ENCODE measurements around the gene CNNM2. TPM values are rescaled to one million over a fixed set of nuclear protein-coding genes. Genes with fewer than 3 reads are reported as not detected.

Gene CNNM2
- total RNA-seq, 1 experiment from 2014 or later, result 7.2 TPM

- TF ChIP-seq, protein P1, sequence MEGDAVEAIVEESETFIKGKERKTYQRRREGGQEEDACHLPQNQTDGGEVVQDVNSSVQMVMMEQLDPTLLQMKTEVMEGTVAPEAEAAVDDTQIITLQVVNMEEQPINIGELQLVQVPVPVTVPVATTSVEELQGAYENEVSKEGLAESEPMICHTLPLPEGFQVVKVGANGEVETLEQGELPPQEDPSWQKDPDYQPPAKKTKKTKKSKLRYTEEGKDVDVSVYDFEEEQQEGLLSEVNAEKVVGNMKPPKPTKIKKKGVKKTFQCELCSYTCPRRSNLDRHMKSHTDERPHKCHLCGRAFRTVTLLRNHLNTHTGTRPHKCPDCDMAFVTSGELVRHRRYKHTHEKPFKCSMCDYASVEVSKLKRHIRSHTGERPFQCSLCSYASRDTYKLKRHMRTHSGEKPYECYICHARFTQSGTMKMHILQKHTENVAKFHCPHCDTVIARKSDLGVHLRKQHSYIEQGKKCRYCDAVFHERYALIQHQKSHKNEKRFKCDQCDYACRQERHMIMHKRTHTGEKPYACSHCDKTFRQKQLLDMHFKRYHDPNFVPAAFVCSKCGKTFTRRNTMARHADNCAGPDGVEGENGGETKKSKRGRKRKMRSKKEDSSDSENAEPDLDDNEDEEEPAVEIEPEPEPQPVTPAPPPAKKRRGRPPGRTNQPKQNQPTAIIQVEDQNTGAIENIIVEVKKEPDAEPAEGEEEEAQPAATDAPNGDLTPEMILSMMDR (conservative IDR thresholded peaks at IDR 0.05; ENCODE audit: low read depth, low read length), result no peak
- TF ChIP-seq EZH2phosphoT487 (IDR thresholded peaks at IDR 0.05; ENCODE audit: borderline replicate concordance, low read length) (no peak), EZH2 (IDR thresholded peaks at IDR 0.05; ENCODE audit: low read length, unreplicated experiment) (no peak)
- no peaks in the 10 kb centered on the region for H3K79me2 ChIP-seq (ENCODE audit: low read length)
- intact Hi-C loops (cut with micrococcal nuclease), result no loop called here
- no peak for ATAC-seq
- H3F3A ChIP-seq (ENCODE audit: low read length, unreplicated experiment), result no peaks in the 10 kb centered on the region
- no peaks in the 10 kb centered on the region for H3K9me3 ChIP-seq (ENCODE audit: low read length)
- H3K4me1 ChIP-seq (ENCODE audit: insufficient read depth, low read length), result no peaks in the 10 kb centered on the region
- no TSS peak for BruUV-seq (replicated peaks)
- CTCF ChIA-PET, result no interaction called here
- H4K20me1 ChIP-seq (ENCODE audit: low read length), result no peaks in the 10 kb centered on the region
- DNase-seq, result no peak
- no peak overlapping the region for H3K27ac ChIP-seq (ENCODE audit: low read length)
- POLR2A ChIA-PET (ENCODE audit: unreplicated experiment), result no interaction called here
- no peak overlapping the region for H3K4me3 ChIP-seq (ENCODE audit: low read length)
- no peak overlapping the region for H2AFZ ChIP-seq (ENCODE audit: low read length)
- no peak overlapping the region for H3K9ac ChIP-seq (ENCODE audit: low read length)
- no peak overlapping the region for H3K4me2 ChIP-seq (ENCODE audit: low read length)
- no peaks in the 10 kb centered on the region for H3K36me3 ChIP-seq (ENCODE audit: low read depth, low read length)
- H3K9me2 ChIP-seq (replicated peaks; ENCODE audit: low read length), result no peaks in the 10 kb centered on the region
- H3K27me3 ChIP-seq (ENCODE audit: low read length), result no peaks in the 10 kb centered on the region
These were observed 23.3 kb downstream of the CNNM2 start for GRCh38 chr10:102941401-102941800.

GRCh38 chr10:102945449-102945848, 27.4 kb downstream of the CNNM2 start:
- H2AFZ ChIP-seq (ENCODE audit: low read length), result no peak overlapping the region
- H3K4me1 ChIP-seq (ENCODE audit: insufficient read depth, low read length), result no peaks in the 10 kb centered on the region
- no peaks in the 10 kb centered on the region for H3K9me3 ChIP-seq (ENCODE audit: low read length)
- no peak overlapping the region for H3K4me3 ChIP-seq (ENCODE audit: low read length)
- no peaks in the 10 kb centered on the region for H3K27me3 ChIP-seq (ENCODE audit: low read length)
- ChIA-PET POLR2A (ENCODE audit: unreplicated experiment) (no interaction called here), CTCF (no interaction called here)
- no peak for DNase-seq
- BruUV-seq (replicated peaks), result no TSS peak
- no peak for TF ChIP-seq EZH2phosphoT487 (IDR thresholded peaks at IDR 0.05; ENCODE audit: borderline replicate concordance, low read length)
- no peak for TF ChIP-seq EZH2 (IDR thresholded peaks at IDR 0.05; ENCODE audit: low read length, unreplicated experiment)
- TF ChIP-seq, protein P1 (conservative IDR thresholded peaks at IDR 0.05; ENCODE audit: low read depth, low read length), result no peak
- no peaks in the 10 kb centered on the region for H4K20me1 ChIP-seq (ENCODE audit: low read length)
- no peak for ATAC-seq
- H3K4me2 ChIP-seq (ENCODE audit: low read length), result no peak overlapping the region
- H3K27ac ChIP-seq (ENCODE audit: low read length), result no peak overlapping the region
- no peaks in the 10 kb centered on the region for H3K79me2 ChIP-seq (ENCODE audit: low read length)
- H3K9me2 ChIP-seq (replicated peaks; ENCODE audit: low read length), result no peaks in the 10 kb centered on the region
- intact Hi-C loops (cut with micrococcal nuclease), result no loop called here
- H3K36me3 ChIP-seq (ENCODE audit: low read depth, low read length), result no peaks in the 10 kb centered on the region
- H3F3A ChIP-seq (ENCODE audit: low read length, unreplicated experiment), result no peaks in the 10 kb centered on the region
- H3K9ac ChIP-seq (ENCODE audit: low read length), result no peak overlapping the region

- POLR2A ChIA-PET (ENCODE audit: unreplicated experiment), result no interaction called here
- no peaks in the 10 kb centered on the region for H3K9me2 ChIP-seq (replicated peaks; ENCODE audit: low read length)
- no peaks in the 10 kb centered on the region for H3K79me2 ChIP-seq (ENCODE audit: low read length)
- intact Hi-C loops (cut with micrococcal nuclease), result no loop called here
- no peak for DNase-seq
- H3K4me1 ChIP-seq (ENCODE audit: insufficient read depth, low read length), result no peaks in the 10 kb centered on the region
- H3K27ac ChIP-seq (ENCODE audit: low read length), result no peak overlapping the region
- no TSS peak for BruUV-seq (replicated peaks)
- H2AFZ ChIP-seq (ENCODE audit: low read length), result no peak overlapping the region
- H4K20me1 ChIP-seq (ENCODE audit: low read length), result no peaks in the 10 kb centered on the region
- CTCF ChIA-PET, result no interaction called here
- no peak overlapping the region for H3K4me2 ChIP-seq (ENCODE audit: low read length)
- no peaks in the 10 kb centered on the region for H3K36me3 ChIP-seq (ENCODE audit: low read depth, low read length)
- no peak for TF ChIP-seq EZH2 (IDR thresholded peaks at IDR 0.05; ENCODE audit: low read length, unreplicated experiment)
- TF ChIP-seq, protein P1 (conservative IDR thresholded peaks at IDR 0.05; ENCODE audit: low read depth, low read length), result no peak
- TF ChIP-seq EZH2phosphoT487 (IDR thresholded peaks at IDR 0.05; ENCODE audit: borderline replicate concordance, low read length), result no peak
- H3K4me3 ChIP-seq (ENCODE audit: low read length), result no peak overlapping the region
- no peaks in the 10 kb centered on the region for H3K9me3 ChIP-seq (ENCODE audit: low read length)
- no peak for ATAC-seq
- no peaks in the 10 kb centered on the region for H3K27me3 ChIP-seq (ENCODE audit: low read length)
- H3K9ac ChIP-seq (ENCODE audit: low read length), result no peak overlapping the region
- no peaks in the 10 kb centered on the region for H3F3A ChIP-seq (ENCODE audit: low read length, unreplicated experiment)
These were observed 27.9 kb downstream of the CNNM2 start for GRCh38 chr10:102945962-102946361.
